Measurements from ENCODE around the gene SSBP2.

SSBP2 gene

DNA sequence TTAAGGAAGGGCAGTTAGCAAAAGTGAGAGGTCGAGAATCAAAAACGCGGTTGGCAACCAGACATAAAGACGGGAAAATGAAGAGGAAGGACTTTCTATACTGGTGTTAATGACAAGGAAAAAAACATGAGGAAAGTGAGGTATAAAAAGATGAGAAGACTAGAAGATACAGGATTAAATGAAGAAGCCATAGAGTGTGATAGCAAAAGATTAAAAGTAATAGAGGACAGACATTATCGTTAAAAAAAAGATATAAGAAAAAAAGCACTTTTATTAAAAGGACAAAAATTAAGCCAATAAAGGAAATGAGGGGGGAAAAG is 1.7 kb upstream of the SSBP2 start:
- CTCF ChIA-PET, result interaction anchor here (1.3 to 4.0 kb wide), 3 partner anchors 86 to 412 kb away, joined by 4 to 38 read pairs (median 5); no protein-coding TSS in a partner anchor
- TF ChIP-seq, protein P1, sequence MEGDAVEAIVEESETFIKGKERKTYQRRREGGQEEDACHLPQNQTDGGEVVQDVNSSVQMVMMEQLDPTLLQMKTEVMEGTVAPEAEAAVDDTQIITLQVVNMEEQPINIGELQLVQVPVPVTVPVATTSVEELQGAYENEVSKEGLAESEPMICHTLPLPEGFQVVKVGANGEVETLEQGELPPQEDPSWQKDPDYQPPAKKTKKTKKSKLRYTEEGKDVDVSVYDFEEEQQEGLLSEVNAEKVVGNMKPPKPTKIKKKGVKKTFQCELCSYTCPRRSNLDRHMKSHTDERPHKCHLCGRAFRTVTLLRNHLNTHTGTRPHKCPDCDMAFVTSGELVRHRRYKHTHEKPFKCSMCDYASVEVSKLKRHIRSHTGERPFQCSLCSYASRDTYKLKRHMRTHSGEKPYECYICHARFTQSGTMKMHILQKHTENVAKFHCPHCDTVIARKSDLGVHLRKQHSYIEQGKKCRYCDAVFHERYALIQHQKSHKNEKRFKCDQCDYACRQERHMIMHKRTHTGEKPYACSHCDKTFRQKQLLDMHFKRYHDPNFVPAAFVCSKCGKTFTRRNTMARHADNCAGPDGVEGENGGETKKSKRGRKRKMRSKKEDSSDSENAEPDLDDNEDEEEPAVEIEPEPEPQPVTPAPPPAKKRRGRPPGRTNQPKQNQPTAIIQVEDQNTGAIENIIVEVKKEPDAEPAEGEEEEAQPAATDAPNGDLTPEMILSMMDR (IDR thresholded peaks at IDR 0.05; ENCODE audit: insufficient read depth, low read length, missing control alignments), result no peak
- DNase-seq (ENCODE audit: low read depth, low spot score), result no peak
- H3K4me3 ChIP-seq (ENCODE audit: low read depth, low read length), result no peak overlapping the region
- POLR2A ChIA-PET, result interaction anchor here (2.9 kb wide), 1 partner anchor 99 kb away, joined by 134 read pairs; no protein-coding TSS in a partner anchor

DNA sequence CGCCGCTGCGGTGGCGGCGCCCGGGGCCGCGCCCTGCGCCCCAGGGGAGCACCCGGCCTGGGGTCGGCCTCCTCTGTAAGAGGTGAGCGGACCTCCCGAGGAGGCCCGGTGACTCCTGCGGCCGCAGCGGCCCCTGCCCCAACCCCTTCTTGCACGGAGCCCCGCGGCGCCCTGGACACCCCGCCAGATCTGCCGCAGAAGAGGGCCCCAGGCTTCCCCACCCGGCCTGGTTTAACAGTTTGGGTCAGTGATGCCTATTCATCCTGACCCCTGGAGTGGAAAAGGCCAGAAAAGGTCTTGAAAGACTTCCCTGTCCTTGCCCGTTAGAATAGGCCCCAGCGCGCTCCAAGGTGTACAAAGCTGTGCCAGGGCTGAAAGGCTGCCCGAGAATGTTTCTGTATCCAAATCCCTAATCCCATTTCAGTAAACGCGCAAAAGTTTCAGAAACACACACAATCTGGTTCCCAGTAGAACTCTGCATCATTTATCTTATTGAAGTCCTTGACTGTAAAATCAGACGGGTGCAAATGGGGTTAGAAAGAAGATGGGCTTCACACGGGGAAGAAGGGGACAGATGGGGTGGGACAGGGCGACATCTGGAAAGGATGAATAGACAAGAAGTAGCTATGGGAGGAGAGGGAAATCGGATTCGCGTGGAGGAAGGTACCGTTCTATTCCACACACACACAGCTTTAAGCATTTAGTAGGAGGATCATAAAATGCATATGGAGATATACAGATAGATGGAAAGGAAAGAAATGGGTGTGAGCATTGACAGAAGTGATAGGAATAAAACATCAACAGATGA is 1.1 kb upstream of the SSBP2 start:
- TF ChIP-seq, protein P1 (IDR thresholded peaks at IDR 0.05; ENCODE audit: insufficient read depth, low read length, missing control alignments), result no peak
- POLR2A ChIA-PET, result interaction anchor here (1.0 to 2.9 kb wide), 4 partner anchors 96 to 413 kb away, joined by 3 to 134 read pairs (median 4); no protein-coding TSS in a partner anchor
- CTCF ChIA-PET, result interaction anchor here (0.9 to 4.0 kb wide), 7 partner anchors 86 to 423 kb away, joined by 3 to 38 read pairs (median 5); no protein-coding TSS in a partner anchor
- H3K4me3 ChIP-seq (ENCODE audit: low read depth, low read length), result peak overlapping the region; percentile 55
- no peak for DNase-seq (ENCODE audit: low read depth, low spot score)

DNA sequence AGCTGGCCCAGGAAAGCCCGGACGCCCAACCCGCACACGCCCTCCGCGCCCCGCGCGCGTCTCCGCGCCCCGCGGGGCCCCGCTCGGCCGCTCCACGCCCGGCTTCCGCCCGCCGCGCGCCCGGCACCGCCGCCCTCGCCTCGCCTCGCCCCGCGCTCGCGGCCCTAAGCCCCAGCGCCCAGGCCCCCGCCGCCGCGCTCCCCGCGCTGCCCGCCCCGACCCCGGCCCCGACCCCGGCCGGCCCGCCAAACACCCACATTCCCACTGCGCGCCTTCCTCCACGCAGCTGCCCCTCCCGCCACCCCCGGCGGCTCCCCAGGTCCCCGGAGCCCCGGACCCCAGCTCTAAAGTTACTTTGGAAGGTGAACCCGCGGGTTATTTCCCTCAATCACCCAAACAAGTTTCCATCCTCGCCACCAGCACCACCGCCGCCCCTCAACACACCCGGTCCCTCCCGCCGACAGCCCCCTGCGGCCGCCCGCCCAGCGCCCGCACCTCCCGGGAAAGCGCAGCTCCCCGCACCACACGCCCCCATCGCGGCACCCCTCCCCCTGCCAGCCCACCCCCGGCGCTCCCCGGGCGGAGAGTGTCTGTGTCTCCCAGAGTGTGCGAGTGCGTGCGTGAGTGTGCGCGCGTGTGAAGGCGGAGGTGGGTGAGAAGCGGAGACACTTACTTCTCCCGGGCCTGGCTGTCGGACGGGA is 439 bp downstream of the SSBP2 start:
- CTCF ChIA-PET, result interaction anchor here (0.7 to 4.0 kb wide), 12 partner anchors 10 to 418 kb away, joined by 3 to 38 read pairs (median 5); no protein-coding TSS in a partner anchor
- TF ChIP-seq, protein P1 (IDR thresholded peaks at IDR 0.05; ENCODE audit: insufficient read depth, low read length, missing control alignments), result no peak
- POLR2A ChIA-PET, result interaction anchor here (0.6 to 2.9 kb wide), 10 partner anchors 12 to 414 kb away, joined by 3 to 134 read pairs (median 4); partner anchors contain the start of gene ATG10

DNA sequence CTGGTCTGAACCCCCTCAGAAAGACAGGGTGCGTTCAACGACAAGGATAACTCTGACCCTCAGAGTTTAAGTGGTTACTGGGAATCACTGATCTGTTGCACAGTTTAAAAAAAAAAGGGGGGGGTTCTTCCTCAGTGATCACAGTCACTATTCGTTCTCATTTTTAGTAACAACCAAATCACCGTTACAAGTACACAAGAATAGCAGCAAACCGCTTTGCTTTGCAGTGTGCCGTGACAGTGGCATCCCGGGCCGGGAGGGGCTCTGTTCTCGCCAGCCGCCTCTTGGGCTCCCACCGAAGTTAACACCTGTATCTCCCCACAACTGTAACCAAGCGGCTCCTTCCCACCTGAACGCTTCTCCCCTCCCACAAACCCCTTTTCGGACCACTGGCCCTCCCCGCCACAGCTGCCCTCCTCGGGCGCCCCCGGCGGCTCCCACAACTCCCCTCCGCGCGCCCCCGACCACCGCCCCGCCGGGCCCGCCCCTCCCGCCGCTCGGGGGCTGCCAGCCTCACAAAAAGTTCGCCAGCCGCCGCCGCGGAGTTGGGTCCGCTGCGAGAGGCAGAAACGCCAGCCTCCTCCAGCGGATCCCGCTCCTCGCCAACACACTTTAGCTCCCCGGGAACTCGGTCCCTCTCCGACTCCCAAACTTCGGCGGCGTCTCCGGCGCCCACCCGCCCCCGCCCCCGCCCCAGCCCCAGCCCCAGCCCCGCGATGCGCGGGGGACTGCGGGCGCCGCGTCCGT is 1.2 kb downstream of the SSBP2 start:
- CTCF ChIA-PET, result interaction anchor here (0.7 to 4.0 kb wide), 11 partner anchors 9 to 416 kb away, joined by 3 to 38 read pairs (median 5); no protein-coding TSS in a partner anchor
- H3K4me3 ChIP-seq (ENCODE audit: low read depth, low read length), result peak overlapping the region; percentile 85
- TF ChIP-seq, protein P1 (IDR thresholded peaks at IDR 0.05; ENCODE audit: insufficient read depth, low read length, missing control alignments), result no peak
- POLR2A ChIA-PET, result interaction anchor here (2.9 kb wide), 1 partner anchor 102 kb away, joined by 134 read pairs; no protein-coding TSS in a partner anchor
- DNase-seq (ENCODE audit: low read depth, low spot score), result no peak

More for the DNA sequence above, 439 bp downstream of the SSBP2 start:
- DNase-seq (ENCODE audit: low read depth, low spot score), result no peak
- peak overlapping the region; percentile 85 for H3K4me3 ChIP-seq (ENCODE audit: low read depth, low read length)

DNA sequence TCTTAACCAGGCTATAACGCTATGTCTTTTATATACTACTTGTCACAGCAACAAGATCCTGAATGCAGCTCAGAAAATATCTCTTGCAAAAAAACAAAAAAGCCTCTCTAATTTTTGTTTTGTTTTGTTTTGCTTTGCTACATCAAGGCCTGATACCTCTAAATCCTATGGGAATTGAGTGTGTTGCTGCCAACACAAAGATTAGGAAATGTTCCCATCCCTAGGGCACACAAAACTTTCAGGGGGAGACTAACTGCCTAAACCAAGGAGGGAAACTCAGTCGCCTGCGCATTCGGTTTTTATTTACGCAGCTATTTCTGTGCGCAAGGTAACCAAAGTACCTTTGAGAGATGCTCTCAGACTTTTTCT is 1.7 kb downstream of the SSBP2 start:
- peak overlapping the region; percentile 85 for H3K4me3 ChIP-seq (ENCODE audit: low read depth, low read length)
- DNase-seq (ENCODE audit: low read depth, low spot score), result no peak
- TF ChIP-seq, protein P1 (IDR thresholded peaks at IDR 0.05; ENCODE audit: insufficient read depth, low read length, missing control alignments), result no peak
- POLR2A ChIA-PET, result no interaction called here
- CTCF ChIA-PET, result interaction anchor here (0.9 to 3.6 kb wide), 5 partner anchors 102 to 417 kb away, joined by 3 to 28 read pairs (median 5); no protein-coding TSS in a partner anchor
